Tibial artery (tissue), 4 donors: ENCODE results near the gene FSTL3.

Experiments
- DNase-seq, 2 donors: peaks; one replicate each; pipeline ENCODE4 v3.0.0-alpha.2; 2019
- H3K27ac ChIP-seq, 2 donors: fragments of 200-600 bp; sonication (generic) in 1 of 2; 1 replicate in 1 of 2; 2 replicates in 1 of 2; pipeline ENCODE4 v1.5.1; 2018 to 2019; ENCODE audit warnings: mild to moderate bottlenecking in 1 of 2
- H3K27me3 ChIP-seq, 2 donors: fragments of 200-600 bp; sonication (generic) in 1 of 2; one replicate each; pipeline versions ENCODE4 v1.5.1 to v1.6.0; 2016 to 2019
- H3K36me3 ChIP-seq, 3 donors: fragments of 200-600 bp; sonication (generic) in 2 of 3; one replicate each; pipeline ENCODE4 v1.5.1; 2016 to 2019; ENCODE audit warnings: mild to moderate bottlenecking in 2 of 3
- H3K4me1 ChIP-seq, 4 donors: fragments of 200-600 bp; sonication (generic) in 2 of 4; 1 replicate in 3 of 4; 2 replicates in 1 of 4; pipeline ENCODE4 v1.5.1; 2016 to 2019
- H3K4me3 ChIP-seq, 2 donors: fragments of 200-600 bp; sonication (generic) in 1 of 2; 1 replicate in 1 of 2; 2 replicates in 1 of 2; pipeline ENCODE4 v1.5.1; 2018 to 2019; ENCODE audit warnings: mild to moderate bottlenecking in 2 of 2
- H3K9me3 ChIP-seq, 3 donors: fragments of 200-600 bp; sonication (generic) in 1 of 3; one replicate each; pipeline ENCODE4 v1.5.1; 2016 to 2019
- CTCF ChIP-seq, 2 experiments: fragments of 200-600 bp in 1 of 2; fragments of 450-650 bp in 1 of 2; IDR thresholded peaks; one replicate each; pipeline ENCODE4 v1.5.1; 2017 to 2019; ENCODE audit warnings: antibody characterized with exemption in 2 of 2, mild to moderate bottlenecking in 1 of 2, moderate library complexity in 1 of 2
- intact Hi-C: fragments of 100-400 bp; cut with DNase I; formaldehyde crosslinking; loops from one replicate; pipeline ENCODE4 v1.15.0; 2023; ENCODE audit warnings: low total_unique reads

The FSTL3 gene

GRCh38 chr19:643736-644135 lies 32.5 kb upstream of the FSTL3 start:
- Histone ChIP-seq H3K27ac (no peak overlapping the region), H3K27me3 (no peaks in the 10 kb centered on the region), H3K9me3 (no peaks in the 10 kb centered on the region), H3K4me3 (no peak overlapping the region), H3K4me1 (peaks cover 0 to 17% (median 10%) of the 10 kb centered on the region in 4 donors), H3K36me3 (peaks cover 22 to 42% (median 35%) of the 10 kb centered on the region in 3 donors)
- DNase-seq: no peak
- intact Hi-C loops: no loop called here
- TF ChIP-seq CTCF (IDR thresholded peaks at IDR 0.05): no peak

GRCh38 chr19:644363-644762 lies 31.8 kb upstream of the FSTL3 start:
- H3K9me3 ChIP-seq: no peaks in the 10 kb centered on the region
- H3K27me3 ChIP-seq: no peaks in the 10 kb centered on the region
- no peak overlapping the region for H3K27ac ChIP-seq
- DNase-seq: no peak
- peaks cover 0 to 11% (median 5%) of the 10 kb centered on the region in 4 donors for H3K4me1 ChIP-seq
- no peak for TF ChIP-seq CTCF (IDR thresholded peaks at IDR 0.05)
- intact Hi-C loops: no loop called here
- H3K4me3 ChIP-seq: no peak overlapping the region
- H3K36me3 ChIP-seq: peaks cover 28 to 49% (median 41%) of the 10 kb centered on the region in 3 donors

- no peak overlapping the region for H3K27ac ChIP-seq
- H3K27me3 ChIP-seq: no peaks in the 10 kb centered on the region
- DNase-seq: no peak
- TF ChIP-seq CTCF (IDR thresholded peaks at IDR 0.05): no peak
- intact Hi-C loops: no loop called here
- H3K9me3 ChIP-seq: no peaks in the 10 kb centered on the region
- peaks cover 0 to 10% (median 5%) of the 10 kb centered on the region in 4 donors for H3K4me1 ChIP-seq
- H3K36me3 ChIP-seq: peaks cover 31 to 53% (median 46%) of the 10 kb centered on the region in 3 donors
- H3K4me3 ChIP-seq: no peak overlapping the region
These were observed 31.4 kb upstream of the FSTL3 start for GRCh38 chr19:644789-645188.

GRCh38 chr19:645912-646778 lies 30.0 kb upstream of the FSTL3 start:
- intact Hi-C loops: no loop called here
- Histone ChIP-seq H3K4me1 (peaks cover 0 to 3% (median 0%) of the 10 kb centered on the region in 4 donors), H3K4me3 (no peak overlapping the region), H3K36me3 (peaks cover 37 to 66% (median 59%) of the 10 kb centered on the region in 3 donors), H3K9me3 (no peaks in the 10 kb centered on the region), H3K27me3 (no peaks in the 10 kb centered on the region), H3K27ac (no peak overlapping the region)
- TF ChIP-seq CTCF (IDR thresholded peaks at IDR 0.05): no peak
- DNase-seq: no peak

- Histone ChIP-seq H3K4me3 (no peak overlapping the region), H3K27ac (no peak overlapping the region), H3K9me3 (no peaks in the 10 kb centered on the region), H3K4me1 (no peaks in the 10 kb centered on the region), H3K27me3 (no peaks in the 10 kb centered on the region), H3K36me3 (peaks cover 40 to 75% (median 67%) of the 10 kb centered on the region in 3 donors)
- no peak for DNase-seq
- TF ChIP-seq CTCF (IDR thresholded peaks at IDR 0.05): no peak
- intact Hi-C loops: no loop called here
These were observed 29.2 kb upstream of the FSTL3 start for GRCh38 chr19:646779-647565.
